ENCODE measurements around the gene MPPED2.

Gene MPPED2

DNA sequence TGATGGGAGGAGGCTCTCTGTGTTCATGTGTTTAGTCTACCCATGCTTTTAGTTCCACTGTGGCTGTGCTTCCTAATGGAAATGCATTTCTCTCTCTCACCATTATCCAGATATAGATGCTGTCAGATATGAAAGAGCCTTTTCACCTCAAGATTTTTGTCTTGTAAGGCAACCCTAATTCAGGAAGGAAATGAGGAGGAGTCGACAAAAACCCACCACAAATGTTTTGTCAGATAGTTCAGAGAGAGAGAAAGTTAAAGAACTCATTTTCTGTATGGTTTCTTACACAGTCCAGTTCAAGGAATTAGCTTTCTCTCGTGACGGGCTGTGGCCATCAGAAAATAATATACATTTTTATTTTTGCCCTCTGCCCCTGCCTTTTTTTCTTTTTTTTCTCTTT lies 180.8 kb downstream of the MPPED2 start:
- DNase-seq, result no peak

DNA sequence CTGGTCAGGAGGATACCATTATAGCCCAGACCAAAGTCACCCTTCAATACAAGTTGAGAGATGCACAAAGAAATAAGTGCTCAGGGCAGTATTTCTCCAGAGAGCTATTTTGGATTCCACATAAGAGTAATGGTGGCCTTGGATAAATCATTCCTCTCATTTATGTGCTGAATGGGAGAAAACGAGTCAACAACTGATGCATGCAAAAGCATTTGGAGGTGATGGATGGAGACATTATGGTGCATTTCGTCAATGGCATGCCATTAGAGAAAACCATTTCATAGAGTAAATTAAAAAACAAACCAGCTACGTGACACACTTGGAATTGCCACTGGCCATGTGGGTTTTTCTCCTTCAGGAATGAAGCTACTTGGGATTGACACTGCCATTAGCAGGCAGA lies 182.0 kb downstream of the MPPED2 start:
- DNase-seq, result no peak

DNA sequence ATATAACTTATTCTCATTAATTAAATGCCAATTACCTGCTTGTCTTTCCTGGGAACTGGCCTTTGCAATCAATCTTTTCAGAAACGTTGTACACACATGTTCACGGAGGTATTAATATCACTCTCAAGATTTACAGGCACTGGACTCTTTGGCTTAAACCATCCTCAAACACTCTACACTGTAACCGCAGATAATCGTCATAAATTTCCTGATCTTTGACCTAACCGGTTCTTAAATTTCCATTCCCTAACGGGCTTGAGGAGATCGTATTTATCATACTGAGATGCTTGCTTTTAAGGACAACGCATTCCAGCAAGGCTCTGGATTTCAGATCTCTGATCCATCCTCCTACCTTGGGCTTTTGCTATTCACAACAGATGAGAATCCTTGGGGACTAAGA lies 190.4 kb downstream of the MPPED2 start:
- DNase-seq, result no peak

DNA sequence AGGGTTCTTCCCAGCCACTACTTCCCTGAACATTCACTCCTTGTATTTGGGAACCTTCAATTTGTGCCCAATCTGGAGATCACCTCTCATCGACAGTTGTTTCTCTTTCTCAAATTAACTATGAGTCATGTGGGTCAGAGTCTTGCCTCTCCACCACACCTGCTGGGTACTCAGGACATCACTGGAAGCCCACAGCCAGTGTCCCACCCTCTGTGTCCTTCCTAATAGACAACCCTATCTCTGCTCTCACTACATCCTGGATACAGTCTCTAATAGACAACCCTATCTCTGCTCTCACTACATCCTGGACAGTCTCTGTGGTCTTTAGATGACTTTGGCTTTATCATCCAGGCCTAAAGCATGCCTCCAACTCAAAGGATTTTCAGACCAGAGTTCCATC lies 193.1 kb downstream of the MPPED2 start:
- DNase-seq, result no peak

DNA sequence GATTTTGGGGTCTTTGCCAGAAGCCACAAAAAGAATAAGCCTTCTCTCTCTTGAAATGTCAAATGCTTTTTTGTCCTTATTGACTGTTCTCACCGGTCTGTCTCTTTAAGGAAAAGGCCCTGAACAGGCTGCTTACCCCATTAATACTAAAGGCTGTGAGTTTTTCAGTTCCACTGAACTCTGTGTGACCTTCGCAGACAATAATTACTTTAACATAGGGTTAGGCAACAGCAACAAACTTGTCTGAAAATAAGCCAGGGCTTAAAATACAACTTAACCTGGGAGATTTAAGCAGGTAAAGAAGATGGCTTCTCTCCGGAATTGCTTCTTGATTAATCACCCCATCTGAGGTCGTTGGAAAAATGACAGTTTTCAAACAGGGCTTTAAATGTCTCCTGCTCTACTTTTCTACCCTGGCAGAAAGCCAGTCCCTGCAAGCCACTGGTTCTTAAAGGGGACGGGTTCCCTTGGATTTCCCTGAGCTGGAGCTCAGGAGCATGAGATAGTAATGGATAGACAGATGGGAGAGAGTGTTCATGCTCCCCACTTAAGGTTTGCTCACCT lies 193.8 kb downstream of the MPPED2 start:
- DNase-seq, result no peak

DNA sequence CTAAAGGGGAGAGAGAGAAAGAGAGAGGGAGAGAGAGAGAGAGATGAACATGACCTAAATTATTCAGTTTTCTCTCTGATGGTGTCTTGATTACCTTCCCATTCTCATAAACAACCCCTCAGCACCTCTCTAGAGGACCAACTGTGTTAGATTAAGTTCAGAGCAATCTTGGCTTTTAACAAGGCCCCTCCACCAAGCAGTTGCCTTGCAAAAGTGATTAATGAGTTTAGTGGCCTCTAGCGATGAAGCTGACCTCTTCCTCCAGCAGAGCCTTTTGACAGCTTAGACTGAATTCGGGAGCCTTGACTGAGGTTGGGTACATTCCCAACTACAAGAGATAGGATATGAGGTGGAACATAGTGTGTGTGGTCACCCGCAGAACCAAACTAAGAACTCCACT lies 197.2 kb downstream of the MPPED2 start:
- DNase-seq, result no peak

DNA sequence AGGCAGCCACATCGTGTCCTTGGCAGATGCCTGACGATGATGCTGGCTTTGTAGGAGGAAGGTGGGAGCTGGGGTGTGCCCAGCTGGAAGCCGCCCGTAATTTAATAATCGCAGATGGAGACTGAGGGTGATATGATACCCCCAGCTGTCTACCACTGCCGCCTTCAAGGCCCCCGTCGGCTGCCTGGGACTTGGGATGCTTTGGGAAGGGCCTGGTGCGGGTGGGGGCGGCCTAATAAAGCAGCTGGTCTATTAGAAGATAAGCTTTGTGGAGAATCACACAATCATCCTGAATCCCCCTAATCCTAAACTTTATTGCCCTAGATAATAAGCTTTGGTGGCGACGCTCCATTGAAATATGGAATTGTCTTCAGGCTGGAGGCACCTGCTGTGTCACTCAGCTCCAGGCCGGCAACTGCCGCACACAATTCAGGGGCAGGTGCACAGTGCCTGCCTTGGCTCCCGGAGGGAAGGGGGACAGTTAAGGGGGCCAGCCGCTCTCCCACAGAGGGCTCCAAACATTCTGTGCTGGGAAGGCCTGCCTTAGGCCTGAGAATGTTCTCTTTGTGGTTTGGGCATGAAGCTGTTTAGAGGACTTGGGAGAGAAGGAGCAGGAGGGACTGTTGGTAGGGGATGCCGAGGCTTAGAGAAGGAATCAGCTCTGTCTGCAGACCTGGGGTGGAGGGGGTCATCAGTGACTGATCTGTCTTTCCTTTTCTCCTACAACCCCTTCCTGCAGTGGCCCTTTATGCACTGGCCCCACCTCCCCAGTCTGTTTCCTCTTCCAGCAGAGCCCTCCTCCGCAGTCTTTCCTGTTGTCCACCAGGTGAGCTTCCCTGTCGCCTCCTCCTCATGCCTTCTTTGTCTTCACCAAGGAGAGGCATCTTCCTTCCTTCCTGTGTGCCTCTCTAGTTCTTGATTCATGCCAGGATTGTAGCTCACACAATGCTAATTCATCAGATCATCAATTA lies 198.0 kb downstream of the MPPED2 start:
- no peak for DNase-seq

DNA sequence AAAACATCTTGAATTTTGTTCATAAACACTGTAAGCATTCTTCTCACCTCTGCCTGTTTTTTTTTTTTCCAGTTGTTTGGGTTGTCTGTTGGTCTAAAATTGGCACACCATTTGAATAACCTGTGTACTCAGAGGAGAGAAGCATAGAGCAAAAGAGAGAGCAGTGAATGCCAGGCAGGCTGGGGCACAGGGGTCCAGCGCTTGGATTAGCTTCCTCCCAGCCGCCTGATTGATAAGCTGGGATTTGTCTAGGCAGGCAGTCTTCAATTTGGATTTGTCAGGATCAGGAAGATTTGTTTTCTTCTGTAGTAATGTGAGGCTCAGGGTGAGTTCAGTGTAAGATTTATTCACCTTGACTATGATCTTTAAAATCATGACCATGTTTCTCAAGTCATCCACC lies 204.3 kb downstream of the MPPED2 start:
- DNase-seq, result no peak

DNA sequence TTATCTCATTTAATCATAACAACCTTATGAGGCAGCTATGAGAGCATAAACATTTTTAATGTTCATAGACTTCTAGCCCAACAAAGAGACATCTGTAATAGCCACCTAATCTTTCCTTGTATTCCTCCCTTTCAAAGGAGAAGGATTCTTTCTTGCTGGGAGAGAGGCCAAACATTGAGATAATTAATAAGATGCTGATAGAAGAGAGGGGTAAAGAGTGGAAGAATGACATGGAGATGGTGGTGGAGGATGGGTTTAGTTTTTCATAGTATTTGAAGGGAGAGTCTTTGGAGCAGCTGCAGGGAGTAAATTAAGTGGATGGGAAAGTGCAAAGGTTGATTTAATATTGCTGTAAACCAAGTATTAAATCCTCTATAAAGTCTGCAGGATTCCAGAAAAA lies 205.3 kb downstream of the MPPED2 start:
- DNase-seq, result no peak

DNA sequence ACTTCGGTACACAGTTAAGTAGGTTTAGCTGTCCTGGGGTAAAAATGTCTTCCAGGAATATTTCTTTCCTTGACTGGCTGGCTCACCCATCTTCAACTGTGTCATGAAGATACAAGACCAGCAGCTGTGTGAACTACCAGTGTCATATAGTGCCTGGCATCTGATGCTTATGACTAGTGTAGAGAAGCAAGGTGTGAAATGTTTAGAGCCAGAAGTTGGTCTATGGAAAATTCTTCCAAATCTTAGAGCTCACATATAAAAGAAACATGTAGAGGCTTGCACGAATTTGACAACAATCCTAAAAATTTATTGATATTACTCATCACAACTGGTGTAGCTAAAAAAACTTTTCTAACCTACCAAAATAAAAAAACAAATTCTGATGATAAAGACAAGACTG lies 208.8 kb downstream of the MPPED2 start:
- DNase-seq, result no peak

DNA sequence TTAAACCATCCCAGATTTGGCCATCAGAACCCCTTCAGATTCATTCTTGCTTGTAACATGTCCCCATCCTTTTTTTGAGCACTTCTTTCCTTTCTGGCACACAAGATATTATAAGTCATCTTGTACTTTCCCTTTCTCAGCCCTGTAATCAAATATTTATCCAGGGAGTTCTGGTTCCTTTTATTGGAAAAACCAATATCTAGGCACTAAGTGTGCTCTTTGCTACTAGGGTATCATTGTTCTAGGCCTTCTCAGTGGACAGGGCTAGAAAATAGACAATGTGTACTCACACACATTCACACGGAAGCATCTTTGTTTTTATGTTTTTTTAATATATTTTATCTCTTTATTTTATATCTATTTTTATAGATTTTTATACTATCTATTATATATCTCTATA lies 216.0 kb downstream of the MPPED2 start:
- no peak for DNase-seq

DNA sequence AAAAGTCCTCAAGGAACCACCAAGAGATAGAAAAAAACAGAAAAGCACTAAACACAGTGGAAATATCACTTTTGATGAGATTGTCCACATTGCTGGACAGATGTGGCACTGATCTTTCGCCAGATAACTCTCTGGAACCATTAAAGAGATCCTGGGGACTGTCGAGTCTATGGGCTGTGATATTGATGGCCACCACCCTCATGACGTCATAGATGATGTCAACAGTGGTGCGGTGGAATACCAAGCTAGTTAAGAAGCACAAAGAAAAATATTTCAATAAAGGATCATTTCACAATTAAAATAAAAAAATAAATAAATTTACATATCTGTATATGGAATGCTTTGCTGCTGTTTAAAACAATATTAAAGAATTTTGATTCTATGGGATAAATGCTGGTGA lies 217.8 kb downstream of the MPPED2 start:
- DNase-seq, result no peak

DNA sequence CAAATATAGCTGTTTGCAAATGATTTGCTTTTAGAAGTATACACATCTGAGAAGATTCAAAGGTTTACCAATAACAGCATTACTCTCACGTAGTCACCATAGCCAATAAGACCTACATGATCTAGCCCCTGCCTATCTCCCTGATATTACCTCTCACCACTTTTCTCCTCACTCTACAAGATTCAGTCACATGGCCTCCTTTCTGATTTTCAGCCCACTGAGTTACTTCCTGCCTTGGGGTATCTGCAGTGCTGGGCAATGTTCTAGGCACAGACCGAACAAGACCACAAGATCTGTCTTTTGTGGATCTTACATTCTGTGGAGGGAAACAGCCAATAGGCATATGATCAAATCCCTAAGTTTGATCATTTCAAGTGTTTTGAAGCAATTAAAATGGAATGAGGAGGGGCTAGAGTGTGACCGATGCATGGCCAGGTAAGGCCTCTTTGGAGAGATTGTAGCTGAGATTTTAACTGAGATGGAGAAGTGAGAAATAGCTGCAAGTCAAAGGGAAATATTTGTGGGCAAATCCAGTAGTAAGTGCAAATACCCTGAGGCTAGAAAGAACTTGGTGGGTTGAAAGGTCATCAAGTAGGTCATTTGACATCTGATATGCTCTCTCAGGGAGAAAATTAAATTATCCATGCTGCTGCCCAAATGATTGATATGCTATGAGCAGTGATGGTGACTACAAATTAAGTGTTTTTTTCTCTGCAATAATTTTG lies 220.2 kb downstream of the MPPED2 start:
- DNase-seq, result no peak

DNA sequence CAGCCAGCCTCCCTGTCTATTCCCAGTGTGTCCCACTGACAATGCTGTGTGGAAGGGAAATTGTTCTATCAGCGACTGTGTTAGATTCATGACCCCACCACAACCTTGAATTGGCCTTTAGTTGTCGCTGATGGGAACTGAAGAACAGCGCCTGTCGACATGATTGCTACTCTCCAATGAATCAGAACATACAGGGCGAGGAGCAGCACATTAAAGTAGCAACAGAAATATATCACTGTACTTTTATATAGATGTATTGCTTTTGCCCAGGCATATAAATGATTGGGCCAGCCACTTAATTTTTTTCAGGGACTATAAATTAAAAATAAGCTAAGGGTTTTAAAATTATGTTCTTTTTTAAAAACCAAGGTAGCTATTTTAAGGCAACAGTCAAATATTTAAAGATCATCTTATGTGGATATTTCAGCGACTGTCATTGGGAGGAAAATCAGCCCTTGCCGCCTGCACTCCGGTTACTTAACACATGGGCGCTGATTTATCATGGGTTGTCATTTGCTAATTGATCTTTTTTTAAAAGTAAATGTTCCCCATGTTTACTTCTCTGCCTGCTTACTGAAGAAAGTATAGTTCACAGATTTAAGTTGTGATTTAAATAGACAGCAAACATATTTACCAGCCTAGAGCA lies 221.2 kb downstream of the MPPED2 start:
- no peak for DNase-seq

DNA sequence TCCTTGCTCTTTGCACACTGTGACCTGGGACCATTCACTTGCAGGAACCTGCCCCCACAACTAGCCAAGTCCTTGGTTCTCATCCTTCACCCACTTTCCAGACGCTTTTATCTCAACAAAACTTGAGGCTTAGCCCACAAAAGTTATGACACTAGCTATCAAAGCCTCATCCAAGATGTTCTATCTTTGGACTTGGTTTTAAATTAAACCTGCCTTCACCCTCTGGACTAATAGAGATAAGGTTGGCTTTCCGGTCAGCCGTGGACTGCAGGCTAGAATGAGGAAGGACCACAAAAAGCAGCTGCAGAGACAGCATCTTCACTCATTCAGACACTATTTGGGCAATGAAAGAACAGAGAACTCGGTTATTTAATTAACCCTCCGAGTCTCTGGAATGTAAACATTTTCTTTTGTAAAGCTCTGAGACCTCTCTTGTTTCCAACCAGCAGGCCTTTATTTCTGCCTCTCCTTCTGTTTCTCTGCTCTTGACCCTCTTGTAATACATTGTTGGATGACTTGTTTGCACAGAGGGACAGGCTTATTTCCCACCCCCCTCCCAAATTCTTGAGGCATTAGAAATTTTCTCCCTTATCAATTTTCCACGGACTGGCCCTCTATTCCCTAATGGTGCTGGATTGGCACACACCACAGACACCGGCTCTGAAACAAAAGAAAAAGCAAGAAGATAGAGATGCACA lies 221.9 kb downstream of the MPPED2 start:
- DNase-seq, result no peak

DNA sequence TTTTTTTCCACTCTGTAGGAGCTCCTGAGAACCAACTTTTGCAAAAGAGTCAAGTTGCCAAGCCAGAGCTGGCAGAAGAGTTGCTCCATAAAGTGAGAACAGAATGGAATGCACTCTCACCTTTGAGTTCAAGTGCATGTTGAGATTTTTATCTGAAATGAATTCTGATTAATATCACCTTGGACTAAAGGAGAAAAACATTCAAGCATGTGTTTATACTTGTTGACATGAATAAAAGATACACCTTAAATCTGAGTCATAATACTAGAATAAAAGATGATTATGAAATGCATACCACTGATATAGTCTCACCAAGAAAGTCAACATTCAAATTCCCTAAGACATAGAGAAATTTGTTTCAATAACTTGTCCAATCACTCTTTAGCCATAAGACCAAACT lies 225.4 kb downstream of the MPPED2 start:
- DNase-seq, result no peak
